ENCODE data around the gene LDHB. TPM values are rescaled to one million over a fixed set of nuclear protein-coding genes. Genes with fewer than 3 reads are reported as not detected.
A peak's percentile ranks its signal among the peaks of the same experiment; 100 is the strongest.
"Not testable (repeated sequence)": the region's sequence is repeated elsewhere in the genome, so short reads cannot be mapped to it uniquely, and the experiment has no call there.

LDHB gene
- total and polyA plus RNA-seq, 12 donors, result 1,053 to 3,111 (median 2,124) TPM

- intact Hi-C loops (cut with DNase I), result no loop called here
- ATAC-seq (no peak), DNase-seq (no peak)
- Histone ChIP-seq H3K36me3 (peaks cover 0 to 98% (median 31%) of the 10 kb centered on the region in 9 donors), H3K9me3 (no peaks in the 10 kb centered on the region), H3K27me3 (no peaks in the 10 kb centered on the region), H3K4me1 (peaks cover 2 to 88% (median 44%) of the 10 kb centered on the region in 9 donors), H3K4me3 (no peak overlapping the region), H3K27ac (peak overlapping the region in 5 of 10 donors; percentile 17 to 68 (median 63))
- TF ChIP-seq CTCF (IDR thresholded peaks at IDR 0.05), result no peak
- 89 to 96% methylated on average over 2 of the region's 2 CpGs for WGBS, 2 donors
These were observed 9.3 kb downstream of the LDHB start for GRCh38 chr12:21648378-21648777.

- no peak overlapping the region for H3K4me3 ChIP-seq
- TF ChIP-seq CTCF (IDR thresholded peaks at IDR 0.05), result no peak
- H3K36me3 ChIP-seq, result peaks cover 0 to 98% (median 37%) of the 10 kb centered on the region in 9 donors
- DNase-seq (no peak), ATAC-seq (no peak)
- H3K4me1 ChIP-seq, result peaks cover 2 to 88% (median 53%) of the 10 kb centered on the region in 9 donors
- H3K9me3 ChIP-seq, result no peaks in the 10 kb centered on the region
- H3K27me3 ChIP-seq, result no peaks in the 10 kb centered on the region
- intact Hi-C loops (cut with DNase I), result no loop called here
- peak overlapping the region in 3 of 10 donors; percentile 14 to 56 (median 39) for H3K27ac ChIP-seq
These were observed 10.5 kb downstream of the LDHB start for GRCh38 chr12:21647179-21647578.

- H3K27me3 ChIP-seq; DNase-seq; H3K4me3 ChIP-seq; H3K9me3 ChIP-seq; intact Hi-C loops (cut with DNase I): not testable (repeated sequence)
- peaks cover 0 to 98% (median 51%) of the 10 kb centered on the region in 9 donors for H3K36me3 ChIP-seq
- 18 to 28% methylated on average over 6 to 7 of the region's 7 CpGs for WGBS, 2 donors
- peak overlapping the region in 6 of 10 donors; percentile 6 to 82 (median 57) for H3K27ac ChIP-seq
- ATAC-seq, result peak in 1 of 8 donors; percentile 25
- H3K4me1 ChIP-seq, result peaks cover 2 to 85% (median 53%) of the 10 kb centered on the region in 9 donors
These were observed 12.6 kb downstream of the LDHB start for GRCh38 chr12:21645041-21645500.

GRCh38 chr12:21644516-21644915 lies 13.1 kb downstream of the LDHB start:
- H3K4me3 ChIP-seq, result no peak overlapping the region

More at GRCh38 chr12:21644516-21644915, 13.1 kb downstream of the LDHB start:
- no peak for TF ChIP-seq CTCF (IDR thresholded peaks at IDR 0.05)
- 77 to 79% methylated on average over 4 of the region's 4 CpGs for WGBS, 2 donors
- Histone ChIP-seq H3K27me3 (no peaks in the 10 kb centered on the region), H3K9me3 (no peaks in the 10 kb centered on the region), H3K4me1 (peaks cover under 1 to 87% (median 50%) of the 10 kb centered on the region in 9 donors), H3K36me3 (peaks cover 0 to 98% (median 50%) of the 10 kb centered on the region in 9 donors), H3K27ac (peak overlapping the region in 4 of 10 donors; percentile 46 to 82 (median 74))
- no peak for DNase-seq
- no peak for ATAC-seq
- intact Hi-C loops (cut with DNase I), result no loop called here

Measured in heart right ventricle (tissue), 16 donors.